HG02642 (cell line): ENCODE data around the gene SLC12A3.

Experiments used
- ATAC-seq: cut with Tn5 transposase; IDR thresholded peaks from one replicate; pipeline ENCODE4 v1.9.1; 2021; ENCODE audit warnings: mild to moderate bottlenecking; ENCODE audit not compliant: unreplicated experiment, poor library complexity

Gene SLC12A3

GRCh38 chr16:56847173-56847910 lies 17.7 kb upstream of the SLC12A3 start:
- ATAC-seq = no peak

- ATAC-seq = no peak
Observed at GRCh38 chr16:56848029-56848936, 16.7 kb upstream of the SLC12A3 start.

GRCh38 chr16:56848955-56849689 lies 15.9 kb upstream of the SLC12A3 start:
- no peak for ATAC-seq

GRCh38 chr16:56849690-56850680 lies 15.0 kb upstream of the SLC12A3 start:
- no peak for ATAC-seq

GRCh38 chr16:56851671-56852400 lies 13.2 kb upstream of the SLC12A3 start:
- ATAC-seq = no peak

GRCh38 chr16:56852401-56852730 lies 12.6 kb upstream of the SLC12A3 start:
- no peak for ATAC-seq

DNA sequence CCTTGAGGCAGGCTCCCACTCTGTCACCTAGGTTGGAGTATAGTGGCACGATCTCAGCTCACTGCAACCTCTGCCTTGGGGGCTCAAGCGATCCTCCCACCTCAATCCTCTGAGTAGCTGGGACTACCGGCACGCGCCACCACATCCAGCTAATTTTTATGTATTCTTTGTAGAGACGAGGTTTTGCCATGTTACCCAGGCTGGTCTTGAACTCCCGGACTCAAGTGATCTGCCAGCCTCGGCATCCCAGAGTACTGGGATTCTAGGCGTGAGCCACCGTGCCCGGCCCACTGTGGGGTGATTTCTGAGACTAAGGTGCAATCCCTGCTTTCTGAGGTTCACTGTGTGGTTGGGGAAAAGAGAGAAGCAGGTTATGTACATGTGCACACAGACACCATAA lies 12.0 kb upstream of the SLC12A3 start:
- no peak for ATAC-seq

- no peak for ATAC-seq
Observed at GRCh38 chr16:56855201-56855600, 9.8 kb upstream of the SLC12A3 start.

GRCh38 chr16:56855946-56856345 lies 9.1 kb upstream of the SLC12A3 start:
- ATAC-seq = no peak

GRCh38 chr16:56856876-56857447 lies 8.0 kb upstream of the SLC12A3 start:
- no peak for ATAC-seq

GRCh38 chr16:56858374-56858773 lies 6.6 kb upstream of the SLC12A3 start:
- no peak for ATAC-seq

DNA sequence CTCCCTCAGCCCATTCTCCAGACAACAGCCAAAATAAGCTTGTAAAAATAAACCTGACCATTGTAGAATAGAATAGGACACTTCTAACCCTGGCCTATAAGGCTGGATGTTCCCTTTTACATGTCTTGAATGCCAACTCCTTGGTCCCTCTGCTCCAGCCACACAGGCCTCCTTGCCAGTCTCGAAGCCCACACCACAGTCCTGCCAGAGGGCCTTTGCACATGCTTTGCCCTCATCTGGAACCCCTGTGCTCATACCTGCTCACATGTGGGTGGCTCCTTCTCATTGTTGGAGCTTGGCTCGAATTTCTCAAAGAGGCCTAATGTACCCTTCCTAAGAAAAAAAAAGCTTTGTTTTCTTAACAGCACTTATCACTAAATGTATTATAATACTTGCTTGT lies 5.4 kb upstream of the SLC12A3 start:
- no peak for ATAC-seq

- ATAC-seq = peak; percentile 84
Observed at GRCh38 chr16:56860226-56861020, 4.6 kb upstream of the SLC12A3 start.

DNA sequence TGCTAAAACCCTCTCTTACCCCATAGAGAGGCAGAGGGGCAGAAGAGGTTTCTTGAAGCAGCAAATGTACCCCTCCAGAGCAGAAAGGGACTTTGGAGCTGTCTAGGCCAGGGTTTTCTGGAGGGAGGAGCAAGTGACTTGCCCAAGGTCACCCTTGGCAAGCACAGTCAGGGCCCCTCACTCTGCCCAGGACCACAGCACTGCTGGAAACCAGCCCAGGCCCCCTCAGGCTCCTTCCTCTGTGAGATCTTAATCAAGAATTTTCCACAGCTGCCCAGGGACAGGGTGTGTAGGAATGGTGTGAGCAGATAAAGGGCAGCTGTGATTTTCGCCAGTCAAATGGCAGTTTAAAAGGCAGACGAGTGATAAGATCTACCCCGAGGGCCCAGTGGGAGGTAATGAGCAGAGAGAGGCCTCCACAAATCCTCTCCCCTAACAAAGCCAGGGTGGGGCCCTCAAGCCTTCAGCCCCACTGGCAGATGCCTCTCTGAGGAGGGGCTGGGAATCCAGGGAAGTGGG lies 3.9 kb upstream of the SLC12A3 start:
- ATAC-seq = no peak

- ATAC-seq = no peak
Observed at GRCh38 chr16:56861756-56862155, 3.3 kb upstream of the SLC12A3 start.

DNA sequence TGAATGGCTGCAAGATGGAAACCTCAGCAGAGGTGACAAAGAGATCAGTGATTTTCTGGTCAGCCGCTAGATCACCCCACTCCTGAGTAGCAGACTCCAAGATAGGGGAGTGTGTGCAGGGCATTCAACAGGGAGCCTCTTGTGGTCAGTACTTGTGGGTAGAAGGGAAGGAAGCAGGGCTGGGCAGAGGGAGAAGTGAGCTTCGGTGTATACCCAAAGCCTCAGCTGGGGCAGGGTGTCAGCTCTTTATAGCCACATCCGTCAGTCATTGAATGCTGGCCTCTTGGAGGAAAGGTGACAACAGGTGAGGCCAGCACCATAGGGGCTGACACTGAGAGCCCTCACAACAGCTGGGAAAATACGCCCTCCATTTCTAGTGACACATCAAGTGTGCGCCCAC lies 2.2 kb upstream of the SLC12A3 start:
- ATAC-seq = no peak

- ATAC-seq = no peak
Observed at GRCh38 chr16:56865394-56866062, 521 bp downstream of the SLC12A3 start.
